ENCODE measurements around the gene RNASEH1.

DNA sequence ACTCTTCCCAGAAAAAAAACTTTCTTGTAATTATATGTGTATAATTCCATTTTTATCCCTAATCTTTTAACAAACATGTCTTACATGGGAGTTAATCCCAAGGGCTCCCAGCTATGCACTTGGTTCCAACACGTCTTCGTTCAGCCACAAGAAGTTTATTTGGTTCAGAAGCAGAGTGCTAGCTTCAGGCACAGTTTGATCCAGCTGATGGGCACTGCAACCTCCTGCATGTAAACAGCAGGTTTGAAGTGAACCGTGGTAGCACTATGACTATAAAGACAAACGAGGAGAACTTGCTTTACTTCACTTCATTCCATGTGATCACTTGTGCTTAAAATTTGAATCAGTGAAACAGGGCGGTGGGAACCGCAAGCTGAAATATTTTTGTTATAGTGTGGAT lies 7.0 kb upstream of the RNASEH1 start:
- TF ChIP-seq, protein P1, sequence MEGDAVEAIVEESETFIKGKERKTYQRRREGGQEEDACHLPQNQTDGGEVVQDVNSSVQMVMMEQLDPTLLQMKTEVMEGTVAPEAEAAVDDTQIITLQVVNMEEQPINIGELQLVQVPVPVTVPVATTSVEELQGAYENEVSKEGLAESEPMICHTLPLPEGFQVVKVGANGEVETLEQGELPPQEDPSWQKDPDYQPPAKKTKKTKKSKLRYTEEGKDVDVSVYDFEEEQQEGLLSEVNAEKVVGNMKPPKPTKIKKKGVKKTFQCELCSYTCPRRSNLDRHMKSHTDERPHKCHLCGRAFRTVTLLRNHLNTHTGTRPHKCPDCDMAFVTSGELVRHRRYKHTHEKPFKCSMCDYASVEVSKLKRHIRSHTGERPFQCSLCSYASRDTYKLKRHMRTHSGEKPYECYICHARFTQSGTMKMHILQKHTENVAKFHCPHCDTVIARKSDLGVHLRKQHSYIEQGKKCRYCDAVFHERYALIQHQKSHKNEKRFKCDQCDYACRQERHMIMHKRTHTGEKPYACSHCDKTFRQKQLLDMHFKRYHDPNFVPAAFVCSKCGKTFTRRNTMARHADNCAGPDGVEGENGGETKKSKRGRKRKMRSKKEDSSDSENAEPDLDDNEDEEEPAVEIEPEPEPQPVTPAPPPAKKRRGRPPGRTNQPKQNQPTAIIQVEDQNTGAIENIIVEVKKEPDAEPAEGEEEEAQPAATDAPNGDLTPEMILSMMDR (CRISPR knock-in tag; IDR thresholded peaks at IDR 0.05): no peak
- TF ChIP-seq ZFAT (CRISPR knock-in tag; conservative IDR thresholded peaks at IDR 0.05) (no peak), HCFC1 (IDR thresholded peaks at IDR 0.05; ENCODE audit: low read depth, low read length) (no peak), RAD21 (CRISPR knock-in tag; IDR thresholded peaks at IDR 0.05) (no peak), ZNF567 (CRISPR knock-in tag; IDR thresholded peaks at IDR 0.05; ENCODE audit: borderline replicate concordance) (no peak), SMC3 (IDR thresholded peaks at IDR 0.05; ENCODE audit: low read length) (no peak), SNRNP70 (IDR thresholded peaks at IDR 0.05; ENCODE audit: low read depth, low read length) (no peak), ZMYM4 (CRISPR knock-in tag; IDR thresholded peaks at IDR 0.05) (no peak), HOXA7 (CRISPR knock-in tag; IDR thresholded peaks at IDR 0.05) (no peak), SMARCC2 (IDR thresholded peaks at IDR 0.05) (no peak), FOXK1 (CRISPR knock-in tag; IDR thresholded peaks at IDR 0.05; ENCODE audit: borderline replicate concordance, low read depth) (no peak), ZNF253 (CRISPR knock-in tag; IDR thresholded peaks at IDR 0.05; ENCODE audit: borderline replicate concordance) (no peak)
- TF ChIP-seq, protein P2, sequence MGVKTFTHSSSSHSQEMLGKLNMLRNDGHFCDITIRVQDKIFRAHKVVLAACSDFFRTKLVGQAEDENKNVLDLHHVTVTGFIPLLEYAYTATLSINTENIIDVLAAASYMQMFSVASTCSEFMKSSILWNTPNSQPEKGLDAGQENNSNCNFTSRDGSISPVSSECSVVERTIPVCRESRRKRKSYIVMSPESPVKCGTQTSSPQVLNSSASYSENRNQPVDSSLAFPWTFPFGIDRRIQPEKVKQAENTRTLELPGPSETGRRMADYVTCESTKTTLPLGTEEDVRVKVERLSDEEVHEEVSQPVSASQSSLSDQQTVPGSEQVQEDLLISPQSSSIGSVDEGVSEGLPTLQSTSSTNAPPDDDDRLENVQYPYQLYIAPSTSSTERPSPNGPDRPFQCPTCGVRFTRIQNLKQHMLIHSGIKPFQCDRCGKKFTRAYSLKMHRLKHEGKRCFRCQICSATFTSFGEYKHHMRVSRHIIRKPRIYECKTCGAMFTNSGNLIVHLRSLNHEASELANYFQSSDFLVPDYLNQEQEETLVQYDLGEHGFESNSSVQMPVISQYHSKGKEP (CRISPR knock-in tag; IDR thresholded peaks at IDR 0.05): no peak

All from HepG2 (cell line).